Measurements from ENCODE around the gene KRTAP10-7. TPM values are rescaled to one million over a fixed set of nuclear protein-coding genes. Genes with fewer than 3 reads are reported as not detected.

Gene KRTAP10-7
- total and polyA plus RNA-seq, 9 of the 15 experiments (the other 6 are each of a cell fraction or from before 2014, with no cell fraction given): not detected

- TF ChIP-seq HMGN3 (IDR thresholded peaks at IDR 0.05; ENCODE audit: borderline replicate concordance, extremely low read depth, insufficient read length, low read depth, low read length): no peak
- TF ChIP-seq SMAD1 (IDR thresholded peaks at IDR 0.05; ENCODE audit: low read depth, low read length, partially characterized antibody): no peak
- no peak for TF ChIP-seq ATF7 (IDR thresholded peaks at IDR 0.05)
- no peak for TF ChIP-seq ZNF79 (CRISPR knock-in tag; IDR thresholded peaks at IDR 0.05; ENCODE audit: low read depth)
- no peak for TF ChIP-seq MAZ (CRISPR knock-in tag; conservative IDR thresholded peaks at IDR 0.05 in 1 of 2, IDR thresholded peaks at IDR 0.05 in 1 of 2)
Measured at GRCh38 chr21:44558695-44559094, 41.7 kb upstream of the KRTAP10-7 start, which contains the start of gene KRTAP10-3 (continued).

- no peaks in the 10 kb centered on the region for H3K79me2 ChIP-seq (ENCODE audit: control insufficient read depth, insufficient read depth, low read length)
- no peak overlapping the region for H3K4me2 ChIP-seq (ENCODE audit: insufficient read depth, low read length)
- CTCF ChIA-PET (ENCODE audit: low intra/inter-chr PET ratio): no interaction called here
- TF ChIP-seq TCF7 (IDR thresholded peaks at IDR 0.05; ENCODE audit: borderline replicate concordance): no peak
- TF ChIP-seq, protein P1, sequence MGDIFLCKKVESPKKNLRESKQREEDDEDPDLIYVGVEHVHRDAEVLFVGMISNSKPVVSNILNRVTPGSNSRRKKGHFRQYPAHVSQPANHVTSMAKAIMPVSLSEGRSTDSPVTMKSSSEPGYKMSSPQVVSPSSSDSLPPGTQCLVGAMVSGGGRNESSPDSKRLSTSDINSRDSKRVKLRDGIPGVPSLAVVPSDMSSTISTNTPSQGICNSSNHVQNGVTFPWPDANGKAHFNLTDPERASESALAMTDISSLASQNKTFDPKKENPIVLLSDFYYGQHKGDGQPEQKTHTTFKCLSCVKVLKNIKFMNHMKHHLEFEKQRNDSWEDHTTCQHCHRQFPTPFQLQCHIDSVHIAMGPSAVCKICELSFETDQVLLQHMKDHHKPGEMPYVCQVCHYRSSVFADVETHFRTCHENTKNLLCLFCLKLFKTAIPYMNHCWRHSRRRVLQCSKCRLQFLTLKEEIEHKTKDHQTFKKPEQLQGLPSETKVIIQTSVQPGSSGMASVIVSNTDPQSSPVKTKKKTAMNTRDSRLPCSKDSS (IDR thresholded peaks at IDR 0.05; ENCODE audit: low read depth, partially characterized antibody): no peak
- no peak for TF ChIP-seq MTA1 (IDR thresholded peaks at IDR 0.05; ENCODE audit: borderline replicate concordance)
- TF ChIP-seq, protein P2, sequence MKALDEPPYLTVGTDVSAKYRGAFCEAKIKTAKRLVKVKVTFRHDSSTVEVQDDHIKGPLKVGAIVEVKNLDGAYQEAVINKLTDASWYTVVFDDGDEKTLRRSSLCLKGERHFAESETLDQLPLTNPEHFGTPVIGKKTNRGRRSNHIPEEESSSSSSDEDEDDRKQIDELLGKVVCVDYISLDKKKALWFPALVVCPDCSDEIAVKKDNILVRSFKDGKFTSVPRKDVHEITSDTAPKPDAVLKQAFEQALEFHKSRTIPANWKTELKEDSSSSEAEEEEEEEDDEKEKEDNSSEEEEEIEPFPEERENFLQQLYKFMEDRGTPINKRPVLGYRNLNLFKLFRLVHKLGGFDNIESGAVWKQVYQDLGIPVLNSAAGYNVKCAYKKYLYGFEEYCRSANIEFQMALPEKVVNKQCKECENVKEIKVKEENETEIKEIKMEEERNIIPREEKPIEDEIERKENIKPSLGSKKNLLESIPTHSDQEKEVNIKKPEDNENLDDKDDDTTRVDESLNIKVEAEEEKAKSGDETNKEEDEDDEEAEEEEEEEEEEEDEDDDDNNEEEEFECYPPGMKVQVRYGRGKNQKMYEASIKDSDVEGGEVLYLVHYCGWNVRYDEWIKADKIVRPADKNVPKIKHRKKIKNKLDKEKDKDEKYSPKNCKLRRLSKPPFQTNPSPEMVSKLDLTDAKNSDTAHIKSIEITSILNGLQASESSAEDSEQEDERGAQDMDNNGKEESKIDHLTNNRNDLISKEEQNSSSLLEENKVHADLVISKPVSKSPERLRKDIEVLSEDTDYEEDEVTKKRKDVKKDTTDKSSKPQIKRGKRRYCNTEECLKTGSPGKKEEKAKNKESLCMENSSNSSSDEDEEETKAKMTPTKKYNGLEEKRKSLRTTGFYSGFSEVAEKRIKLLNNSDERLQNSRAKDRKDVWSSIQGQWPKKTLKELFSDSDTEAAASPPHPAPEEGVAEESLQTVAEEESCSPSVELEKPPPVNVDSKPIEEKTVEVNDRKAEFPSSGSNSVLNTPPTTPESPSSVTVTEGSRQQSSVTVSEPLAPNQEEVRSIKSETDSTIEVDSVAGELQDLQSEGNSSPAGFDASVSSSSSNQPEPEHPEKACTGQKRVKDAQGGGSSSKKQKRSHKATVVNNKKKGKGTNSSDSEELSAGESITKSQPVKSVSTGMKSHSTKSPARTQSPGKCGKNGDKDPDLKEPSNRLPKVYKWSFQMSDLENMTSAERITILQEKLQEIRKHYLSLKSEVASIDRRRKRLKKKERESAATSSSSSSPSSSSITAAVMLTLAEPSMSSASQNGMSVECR (CRISPR knock-in tag; IDR thresholded peaks at IDR 0.05): no peak
- TF ChIP-seq ZNF507 (tag; conservative IDR thresholded peaks at IDR 0.05): peak; percentile 95
- TF ChIP-seq ZBTB17 (CRISPR knock-in tag; IDR thresholded peaks at IDR 0.05): no peak
- no peak overlapping the region for H3K27ac ChIP-seq (ENCODE audit: extremely low read depth, low read depth, low read length)
- no peak for ATAC-seq
- intact Hi-C loops (cut with micrococcal nuclease): no loop called here
- FAIRE-seq: no peak
- no peaks in the 10 kb centered on the region for H4K20me1 ChIP-seq (replicated peaks; ENCODE audit: control insufficient read depth, insufficient read depth, low read length)
- H3K9me3 ChIP-seq (replicated peaks; ENCODE audit: control insufficient read depth, insufficient read depth, low read depth, low read length): no peaks in the 10 kb centered on the region
- no TSS peak for BruUV-seq (replicated peaks)
- H3K4me1 ChIP-seq (replicated peaks in 1 of 2; ENCODE audit: control insufficient read depth in 2 of 2, insufficient read depth in 2 of 2, low read length in 2 of 2): peaks cover 0 to 10% of the 10 kb centered on the region in 2 experiments; a peak in 1 of 5 replicates
- no peak overlapping the region for H3K4me3 ChIP-seq
- in situ Hi-C loops (cut with MboI): no loop called here
- H3K27me3 ChIP-seq (ENCODE audit: control insufficient read depth in 2 of 2, insufficient read depth in 2 of 2, low read length in 2 of 2): no peaks in the 10 kb centered on the region
- no peak overlapping the region for H2AFZ ChIP-seq (ENCODE audit: low read depth, low read length)
- WGBS (ENCODE audit: insufficient coverage, low coverage, missing lambda C conversion rate): 4% methylated on average over 1 of the region's 1 CpG
- no peaks in the 10 kb centered on the region for H3K36me3 ChIP-seq (ENCODE audit: control insufficient read depth, insufficient read depth, low read length)
- no peak overlapping the region for H3K9ac ChIP-seq (ENCODE audit: insufficient read depth in 1 of 2, low read depth in 2 of 2, low read length in 2 of 2)
- DNase-seq (ENCODE audit: extremely low read depth in 1 of 4, low spot score in 3 of 4): no peak
- no peaks in the 10 kb centered on the region for H3K9me1 ChIP-seq (ENCODE audit: control insufficient read depth, insufficient read depth, low read length)
- POLR2A ChIA-PET: no interaction called here
Measured at GRCh38 chr21:44564099-44564498, 36.3 kb upstream of the KRTAP10-7 start.
